22Rv1 (cell line): ENCODE measurements around the gene RPS10.

Experiments
- CTCF ChIP-seq: fragments of 450-650 bp; IDR thresholded peaks from 2 replicates; pipeline ENCODE4 v1.5.1; 2017; ENCODE audit warnings: mild to moderate bottlenecking
- ZFX ChIP-seq: fragments of 450-650 bp; IDR thresholded peaks from 2 replicates; pipeline ENCODE4 v1.6.1; 2017; ENCODE audit warnings: antibody characterized with exemption, borderline replicate concordance

GRCh38 chr6:34469499-34469898 lies 43.6 kb upstream of the RPS10 start:
- TF ChIP-seq CTCF (no peak), ZFX (no peak)
